PC-9 (cell line): ENCODE measurements around the gene EPHA4. TPM values are rescaled to one million over a fixed set of nuclear protein-coding genes. Genes with fewer than 3 reads are reported as not detected.

Source experiments
- BruUV-seq: library from RNA; stranded (reverse); fragments of 400-500 nt; replicated peaks from 2 replicates; lab custom pipeline; 2021; lab: Mats Ljungman, UMichigan
- CTCF ChIA-PET: fragments of 300-600 bp; sonication (Branson Sonifier 250); formaldehyde crosslinking; loops from one replicate; lab custom pipeline; 2022; ENCODE audit warnings: antibody characterized with exemption; lab: Charles Lee
- POLR2A ChIA-PET: fragments of 300-600 bp; sonication (Branson Sonifier 250); formaldehyde crosslinking; loops from one replicate; lab custom pipeline; 2022; ENCODE audit warnings: antibody characterized with exemption; ENCODE audit not compliant: unreplicated experiment; lab: Charles Lee
- DNase-seq, 2 experiments: peaks; one replicate each; pipeline versions ENCODE4 v3.0.0 to v3.0.0-alpha.2; 2015 to 2022; ENCODE audit warnings: mixed read lengths in 1 of 2
- H2AFZ ChIP-seq: fragments of 200-600 bp; sonication (generic); 2 replicates; pipeline ENCODE4 v1.8.1; 2017; ENCODE audit warnings: antibody characterized with exemption
- H3F3A ChIP-seq: fragments of 200-600 bp; sonication (generic); 2 replicates; pipeline ENCODE4 v1.8.1; 2017; ENCODE audit warnings: antibody characterized with exemption, mild to moderate bottlenecking, low read depth; ENCODE audit not compliant: insufficient read depth
- H3K27ac ChIP-seq: fragments of 200-600 bp; sonication (generic); 2 replicates; pipeline ENCODE4 v1.6.1; 2016; ENCODE audit warnings: mixed run types
- H3K27me3 ChIP-seq: fragments of 200-600 bp; sonication (generic); 2 replicates; pipeline ENCODE4 v1.6.1; 2016; ENCODE audit warnings: low read depth, mixed run types; ENCODE audit not compliant: insufficient read depth
- H3K36me3 ChIP-seq: fragments of 200-600 bp; sonication (generic); 2 replicates; pipeline ENCODE4 v1.6.1; 2016; ENCODE audit warnings: low read depth, mixed run types
- H3K4me1 ChIP-seq: fragments of 200-600 bp; sonication (generic); replicated peaks from 2 replicates; pipeline ENCODE4 v1.6.1; 2016; ENCODE audit warnings: mixed run types; ENCODE audit not compliant: insufficient read depth
- H3K4me2 ChIP-seq: fragments of 200-600 bp; sonication (generic); 2 replicates; pipeline ENCODE4 v1.6.1; 2017; ENCODE audit warnings: mixed run types
- H3K4me3 ChIP-seq: fragments of 200-600 bp; sonication (generic); 2 replicates; pipeline ENCODE4 v1.6.1; 2016; ENCODE audit warnings: mixed run types
- H3K79me2 ChIP-seq: fragments of 200-600 bp; sonication (generic); 2 replicates; pipeline ENCODE4 v1.6.1; 2017; ENCODE audit warnings: low read depth, mixed run types
- H3K9me2 ChIP-seq: fragments of 200-600 bp; sonication (generic); 2 replicates; pipeline ENCODE4 v1.8.1; 2017; ENCODE audit warnings: mild to moderate bottlenecking; ENCODE audit not compliant: insufficient read depth
- H3K9me3 ChIP-seq: fragments of 200-600 bp; sonication (generic); 2 replicates; pipeline ENCODE4 v1.8.1; 2016; ENCODE audit warnings: low read depth; ENCODE audit not compliant: insufficient read depth
- H4K20me1 ChIP-seq: fragments of 200-600 bp; sonication (generic); 2 replicates; pipeline ENCODE4 v1.8.1; 2017; ENCODE audit not compliant: insufficient read depth
- EZH2 ChIP-seq: fragments of 200-600 bp; sonication (generic); IDR thresholded peaks from 2 replicates; pipeline ENCODE4 v1.8.0; 2017; ENCODE audit warnings: antibody characterized with exemption, low read depth
- intact Hi-C: fragments of 100-400 bp; cut with micrococcal nuclease; formaldehyde crosslinking; loops from one replicate; pipeline ENCODE4 v1.10.0; 2022; ENCODE audit not compliant: unreplicated experiment
- total RNA-seq: library from RNA; stranded (reverse); gene quantifications from 2 replicates; pipeline ENCODE4 v1.2.3, GENCODE V29; 2021
- TF ChIP-seq, protein P1 (sequence below): fragments of 200-600 bp; sonication (generic); conservative IDR thresholded peaks from 2 replicates; pipeline ENCODE4 v1.6.1; 2017; ENCODE audit warnings: mixed run types, antibody characterized with exemption, mild to moderate bottlenecking, moderate library complexity

The EPHA4 gene
- total RNA-seq, 1 experiment from 2014 or later: 10.6 TPM

GRCh38 chr2:221448057-221448843, 123.9 kb downstream of the EPHA4 start:
- Histone ChIP-seq H3K9me2 (no peaks in the 10 kb centered on the region), H3K79me2 (no peaks in the 10 kb centered on the region), H3K4me3 (no peak overlapping the region), H2AFZ (no peak overlapping the region), H3K4me1 (peaks cover 60% of the 10 kb centered on the region), H4K20me1 (no peaks in the 10 kb centered on the region), H3K27ac (peak overlapping the region; percentile 5), H3F3A (peaks cover 36% of the 10 kb centered on the region), H3K27me3 (no peaks in the 10 kb centered on the region), H3K9me3 (no peaks in the 10 kb centered on the region), H3K36me3 (no peaks in the 10 kb centered on the region), H3K4me2 (peak overlapping the region; percentile 37)
- intact Hi-C loops: loop anchor here (1.0 to 10.0 kb wide), 3 partner anchors 71 to 1223 kb away; no protein-coding TSS in a partner anchor
- ChIA-PET CTCF (no interaction called here), POLR2A (no interaction called here)
- no TSS peak for BruUV-seq
- peak in 1 of 2 experiments; percentile 91 for DNase-seq
- TF ChIP-seq, protein P1, sequence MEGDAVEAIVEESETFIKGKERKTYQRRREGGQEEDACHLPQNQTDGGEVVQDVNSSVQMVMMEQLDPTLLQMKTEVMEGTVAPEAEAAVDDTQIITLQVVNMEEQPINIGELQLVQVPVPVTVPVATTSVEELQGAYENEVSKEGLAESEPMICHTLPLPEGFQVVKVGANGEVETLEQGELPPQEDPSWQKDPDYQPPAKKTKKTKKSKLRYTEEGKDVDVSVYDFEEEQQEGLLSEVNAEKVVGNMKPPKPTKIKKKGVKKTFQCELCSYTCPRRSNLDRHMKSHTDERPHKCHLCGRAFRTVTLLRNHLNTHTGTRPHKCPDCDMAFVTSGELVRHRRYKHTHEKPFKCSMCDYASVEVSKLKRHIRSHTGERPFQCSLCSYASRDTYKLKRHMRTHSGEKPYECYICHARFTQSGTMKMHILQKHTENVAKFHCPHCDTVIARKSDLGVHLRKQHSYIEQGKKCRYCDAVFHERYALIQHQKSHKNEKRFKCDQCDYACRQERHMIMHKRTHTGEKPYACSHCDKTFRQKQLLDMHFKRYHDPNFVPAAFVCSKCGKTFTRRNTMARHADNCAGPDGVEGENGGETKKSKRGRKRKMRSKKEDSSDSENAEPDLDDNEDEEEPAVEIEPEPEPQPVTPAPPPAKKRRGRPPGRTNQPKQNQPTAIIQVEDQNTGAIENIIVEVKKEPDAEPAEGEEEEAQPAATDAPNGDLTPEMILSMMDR: no peak
- no peak for TF ChIP-seq EZH2

DNA sequence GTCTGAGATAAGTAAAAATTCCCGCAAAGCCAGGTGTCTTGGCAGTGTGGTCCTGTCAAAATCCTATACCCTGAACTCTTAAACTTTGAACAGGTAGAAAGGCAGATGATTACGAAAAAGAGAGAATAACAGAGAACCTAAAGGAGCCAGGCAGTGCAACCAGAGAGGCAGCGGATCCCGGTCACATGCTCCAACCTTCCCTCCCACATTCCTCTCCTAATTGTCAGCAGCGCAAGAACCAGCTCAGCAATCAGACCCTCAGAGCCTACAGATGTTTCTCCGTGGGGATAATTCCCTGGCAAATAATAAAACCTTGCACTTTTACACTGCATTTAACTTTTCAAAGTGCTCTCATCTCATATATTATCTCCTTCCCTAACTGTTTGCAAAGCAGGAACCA, 124.8 kb downstream of the EPHA4 start:
- no TSS peak for BruUV-seq
- Histone ChIP-seq H3K4me1 (peaks cover 65% of the 10 kb centered on the region), H3K9me3 (no peaks in the 10 kb centered on the region), H2AFZ (no peak overlapping the region), H3K4me3 (no peak overlapping the region), H3K9me2 (no peaks in the 10 kb centered on the region), H4K20me1 (no peaks in the 10 kb centered on the region), H3F3A (peaks cover 41% of the 10 kb centered on the region), H3K36me3 (0 out of 2 replicates have a peak, but pooled peaks cover 3% of the 10 kb centered on the region), H3K4me2 (no peak overlapping the region), H3K27ac (no peak overlapping the region), H3K79me2 (no peaks in the 10 kb centered on the region), H3K27me3 (no peaks in the 10 kb centered on the region)
- ChIA-PET POLR2A (interaction anchor here (0.6 kb wide), 1 partner anchor 9 kb away, joined by 6 read pairs; no protein-coding TSS in a partner anchor), CTCF (interaction anchor here (1.1 kb wide), 1 partner anchor 126 kb away, joined by 4 read pairs; no protein-coding TSS in a partner anchor)
- intact Hi-C loops: loop anchor here (10.0 kb wide), 1 partner anchor 1223 kb away; no protein-coding TSS in a partner anchor
- DNase-seq: no peak
- TF ChIP-seq, protein P1: no peak
- no peak for TF ChIP-seq EZH2

DNA sequence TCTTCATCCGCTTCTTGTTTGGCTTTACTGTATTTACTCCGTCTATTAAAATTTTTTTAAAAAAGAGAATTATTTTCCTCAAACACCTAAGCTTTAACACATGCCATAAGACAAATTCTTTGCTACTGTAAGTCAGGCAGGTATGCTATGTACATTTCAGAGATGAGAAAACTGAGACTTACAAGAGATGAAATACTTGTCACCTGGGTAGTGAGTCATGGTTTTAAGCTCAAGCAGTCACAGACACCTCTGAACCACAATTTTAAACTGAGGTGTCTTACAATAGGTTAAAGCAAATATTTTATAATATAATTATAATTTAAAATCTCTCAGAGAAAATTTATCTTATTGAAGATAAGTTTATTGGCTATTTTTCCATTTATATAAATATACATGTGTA, 126.0 kb downstream of the EPHA4 start:
- Histone ChIP-seq H3K36me3 (0 out of 2 replicates have a peak, but pooled peaks cover 7% of the 10 kb centered on the region), H3K27me3 (no peaks in the 10 kb centered on the region), H3K4me3 (no peak overlapping the region), H3K9me3 (no peaks in the 10 kb centered on the region), H3K4me1 (peaks cover 65% of the 10 kb centered on the region), H2AFZ (no peak overlapping the region), H3F3A (peaks cover 41% of the 10 kb centered on the region), H3K79me2 (no peaks in the 10 kb centered on the region), H3K9me2 (no peaks in the 10 kb centered on the region), H3K27ac (no peak overlapping the region), H3K4me2 (no peak overlapping the region), H4K20me1 (no peaks in the 10 kb centered on the region)
- intact Hi-C loops: loop anchor here (10.0 kb wide), 1 partner anchor 1221 kb away; no protein-coding TSS in a partner anchor
- POLR2A ChIA-PET: no interaction called here
- CTCF ChIA-PET: no interaction called here
- DNase-seq: no peak
- TF ChIP-seq, protein P1: no peak
- TF ChIP-seq EZH2: no peak
- no TSS peak for BruUV-seq
